ENCODE results near the gene FAF1. TPM values are rescaled to one million over a fixed set of nuclear protein-coding genes. Genes with fewer than 3 reads are reported as not detected.
"Not testable (repeated sequence)": the region's sequence is repeated elsewhere in the genome, so short reads cannot be mapped to it uniquely, and the experiment has no call there.

Gene FAF1
- total RNA-seq, 4 donors from 2014 or later: 25.1 to 74.6 (median 37.2) TPM

DNA sequence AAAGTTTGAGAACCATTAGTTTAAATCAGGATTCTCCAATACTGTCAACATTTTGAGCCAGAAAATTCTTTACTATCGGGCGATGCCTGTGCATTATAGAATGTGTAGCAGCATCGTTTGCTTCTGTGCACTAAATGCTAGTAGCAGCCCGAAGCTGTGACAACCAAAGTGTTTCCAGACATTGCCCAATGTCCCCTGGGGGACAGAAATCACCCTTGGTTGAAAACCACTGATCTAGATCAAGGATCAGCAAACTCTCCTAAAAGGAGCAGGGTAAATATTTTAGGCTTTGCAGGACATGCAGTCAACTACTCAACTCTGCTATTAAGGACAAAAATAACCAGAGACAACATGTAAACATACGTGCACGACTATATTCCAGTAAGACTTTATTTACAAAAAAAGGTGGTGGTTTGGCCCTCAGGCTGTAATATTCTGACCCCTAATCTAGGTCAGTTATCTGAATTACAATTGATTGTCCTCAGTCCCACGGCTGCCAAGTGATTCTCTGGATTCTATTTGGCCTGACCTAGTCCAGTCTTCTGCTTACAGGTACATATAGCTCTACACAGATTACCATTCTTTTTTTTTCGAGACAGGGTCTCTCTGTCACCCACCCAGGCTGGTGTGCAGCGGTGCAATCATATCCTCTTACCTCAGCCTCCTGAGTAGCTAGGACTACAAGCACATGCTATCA, 10.6 kb downstream of the FAF1 start:
- Histone ChIP-seq H3K4me3 (no peak overlapping the region), H3K9me3 (no peaks in the 10 kb centered on the region), H3K27me3 (no peaks in the 10 kb centered on the region), H3K4me1 (peaks cover 0 to 21% (median 4%) of the 10 kb centered on the region in 4 donors), H3K27ac (no peak overlapping the region), H3K36me3 (no peaks in the 10 kb centered on the region)
- WGBS, 2 donors (ENCODE audit: low coverage in 1 of 2): 79 to 88% methylated on average over 5 to 9 of the region's 9 CpGs
- TF ChIP-seq POLR2AphosphoS5 (IDR thresholded peaks at IDR 0.05) (no peak), POLR2A (IDR thresholded peaks at IDR 0.05) (no peak), EP300 (IDR thresholded peaks at IDR 0.05; ENCODE audit: low read depth) (no peak)
- TF ChIP-seq, protein P1, sequence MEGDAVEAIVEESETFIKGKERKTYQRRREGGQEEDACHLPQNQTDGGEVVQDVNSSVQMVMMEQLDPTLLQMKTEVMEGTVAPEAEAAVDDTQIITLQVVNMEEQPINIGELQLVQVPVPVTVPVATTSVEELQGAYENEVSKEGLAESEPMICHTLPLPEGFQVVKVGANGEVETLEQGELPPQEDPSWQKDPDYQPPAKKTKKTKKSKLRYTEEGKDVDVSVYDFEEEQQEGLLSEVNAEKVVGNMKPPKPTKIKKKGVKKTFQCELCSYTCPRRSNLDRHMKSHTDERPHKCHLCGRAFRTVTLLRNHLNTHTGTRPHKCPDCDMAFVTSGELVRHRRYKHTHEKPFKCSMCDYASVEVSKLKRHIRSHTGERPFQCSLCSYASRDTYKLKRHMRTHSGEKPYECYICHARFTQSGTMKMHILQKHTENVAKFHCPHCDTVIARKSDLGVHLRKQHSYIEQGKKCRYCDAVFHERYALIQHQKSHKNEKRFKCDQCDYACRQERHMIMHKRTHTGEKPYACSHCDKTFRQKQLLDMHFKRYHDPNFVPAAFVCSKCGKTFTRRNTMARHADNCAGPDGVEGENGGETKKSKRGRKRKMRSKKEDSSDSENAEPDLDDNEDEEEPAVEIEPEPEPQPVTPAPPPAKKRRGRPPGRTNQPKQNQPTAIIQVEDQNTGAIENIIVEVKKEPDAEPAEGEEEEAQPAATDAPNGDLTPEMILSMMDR (IDR thresholded peaks at IDR 0.05): no peak
- DNase-seq: no peak
- intact Hi-C loops (cut with DNase I; ENCODE audit: low total_unique reads): no loop called here
- in situ Hi-C loops (cut with MboI; ENCODE audit: low pct_ligation_motif_present in 1 of 4, low pct_unique_long_range_greater_than_20kb in 1 of 4, low sequenced_read_pairs in 3 of 4): loop anchor here (25.0 kb wide), 2 partner anchors 88 to 238 kb away; no protein-coding TSS in a partner anchor

DNA sequence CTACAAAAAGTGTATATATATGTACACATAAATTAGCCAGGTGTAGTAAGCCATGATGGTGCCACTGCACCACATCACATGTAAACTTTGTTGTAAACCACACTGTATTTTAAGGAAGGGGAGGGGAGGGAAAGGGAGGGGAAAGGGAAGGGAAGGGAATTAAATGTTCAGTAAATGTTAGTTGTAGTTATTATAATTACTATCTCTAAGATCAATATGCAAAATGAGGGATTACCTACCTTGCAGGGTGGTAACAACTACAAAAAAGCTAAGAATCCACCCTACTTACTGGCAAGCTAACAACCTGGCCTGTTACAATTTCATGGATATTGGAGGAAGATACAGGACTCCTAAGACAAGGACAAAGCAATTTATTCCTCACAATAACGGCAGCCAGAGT, 17.7 kb downstream of the FAF1 start:
- 64 to 93% methylated on average over 1 of the region's 1 CpG for WGBS, 2 donors (ENCODE audit: low coverage in 1 of 2)
- no peak overlapping the region for H3K27ac ChIP-seq
- no peaks in the 10 kb centered on the region for H3K27me3 ChIP-seq
- no peaks in the 10 kb centered on the region for H3K36me3 ChIP-seq
- in situ Hi-C loops (cut with MboI; ENCODE audit: low pct_ligation_motif_present in 1 of 4, low pct_unique_long_range_greater_than_20kb in 1 of 4, low sequenced_read_pairs in 3 of 4): loop anchor here (25.0 kb wide), 2 partner anchors 95 to 245 kb away; no protein-coding TSS in a partner anchor
- intact Hi-C loops (cut with DNase I; ENCODE audit: low total_unique reads): no loop called here
- no peaks in the 10 kb centered on the region for H3K4me1 ChIP-seq
- DNase-seq: no peak
- TF ChIP-seq POLR2A (IDR thresholded peaks at IDR 0.05) (no peak), EP300 (IDR thresholded peaks at IDR 0.05; ENCODE audit: low read depth) (no peak), POLR2AphosphoS5 (IDR thresholded peaks at IDR 0.05) (no peak)
- TF ChIP-seq, protein P1 (IDR thresholded peaks at IDR 0.05): no peak
- no peaks in the 10 kb centered on the region for H3K9me3 ChIP-seq
- no peak overlapping the region for H3K4me3 ChIP-seq

- no peaks in the 10 kb centered on the region for H3K9me3 ChIP-seq
- in situ Hi-C loops (cut with MboI; ENCODE audit: low pct_ligation_motif_present in 1 of 4, low pct_unique_long_range_greater_than_20kb in 1 of 4, low sequenced_read_pairs in 3 of 4) (loop anchor here (25.0 kb wide), 2 partner anchors 97 to 247 kb away; no protein-coding TSS in a partner anchor), intact Hi-C loops (cut with DNase I; ENCODE audit: low total_unique reads) (no loop called here)
- H3K27me3 ChIP-seq: no peaks in the 10 kb centered on the region
- H3K4me1 ChIP-seq: peaks cover 0 to 5% (median 0%) of the 10 kb centered on the region in 4 donors
- 90 to 91% methylated on average over 3 of the region's 3 CpGs for WGBS, 2 donors (ENCODE audit: low coverage in 1 of 2)
- DNase-seq: no peak
- TF ChIP-seq EP300 (IDR thresholded peaks at IDR 0.05; ENCODE audit: low read depth): no peak
- no peaks in the 10 kb centered on the region for H3K36me3 ChIP-seq
- H3K27ac ChIP-seq: no peak overlapping the region
- H3K4me3 ChIP-seq: no peak overlapping the region
These were observed 19.8 kb downstream of the FAF1 start for GRCh38 chr1:50940291-50940690.

DNA sequence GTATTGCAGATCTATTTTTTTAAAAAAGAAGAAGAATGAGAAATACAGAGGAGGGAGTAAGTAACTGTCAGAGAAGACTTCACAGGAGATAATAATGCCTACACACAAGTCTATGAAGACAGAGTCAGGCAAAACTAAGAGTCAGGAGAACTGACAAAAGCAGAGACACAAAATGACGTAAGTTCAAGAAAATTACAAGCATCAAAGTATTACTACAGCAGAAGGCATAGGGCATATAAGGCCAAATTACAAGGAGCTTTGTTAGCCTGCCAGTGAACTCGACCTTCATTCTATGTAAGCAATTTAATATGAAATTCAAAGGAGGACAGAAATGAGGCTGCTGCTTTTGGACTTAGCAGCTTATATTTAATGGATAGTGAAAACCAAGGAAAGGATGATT, 23.7 kb downstream of the FAF1 start:
- in situ Hi-C loops (cut with MboI; ENCODE audit: low pct_ligation_motif_present in 1 of 4, low pct_unique_long_range_greater_than_20kb in 1 of 4, low sequenced_read_pairs in 3 of 4): loop anchor here (25.0 kb wide), 2 partner anchors 101 to 251 kb away; no protein-coding TSS in a partner anchor
- Histone ChIP-seq H3K4me1 (peaks cover 0 to 5% (median 2%) of the 10 kb centered on the region in 4 donors), H3K4me3 (no peak overlapping the region), H3K36me3 (no peaks in the 10 kb centered on the region), H3K9me3 (no peaks in the 10 kb centered on the region), H3K27ac (no peak overlapping the region), H3K27me3 (no peaks in the 10 kb centered on the region)
- intact Hi-C loops (cut with DNase I; ENCODE audit: low total_unique reads): no loop called here
- 67 to 71% methylated on average over 2 of the region's 2 CpGs for WGBS, 2 donors (ENCODE audit: low coverage in 1 of 2)
- TF ChIP-seq POLR2AphosphoS5 (IDR thresholded peaks at IDR 0.05) (no peak), POLR2A (IDR thresholded peaks at IDR 0.05) (no peak), EP300 (IDR thresholded peaks at IDR 0.05; ENCODE audit: low read depth) (no peak)
- TF ChIP-seq, protein P1 (IDR thresholded peaks at IDR 0.05): no peak
- no peak for DNase-seq

DNA sequence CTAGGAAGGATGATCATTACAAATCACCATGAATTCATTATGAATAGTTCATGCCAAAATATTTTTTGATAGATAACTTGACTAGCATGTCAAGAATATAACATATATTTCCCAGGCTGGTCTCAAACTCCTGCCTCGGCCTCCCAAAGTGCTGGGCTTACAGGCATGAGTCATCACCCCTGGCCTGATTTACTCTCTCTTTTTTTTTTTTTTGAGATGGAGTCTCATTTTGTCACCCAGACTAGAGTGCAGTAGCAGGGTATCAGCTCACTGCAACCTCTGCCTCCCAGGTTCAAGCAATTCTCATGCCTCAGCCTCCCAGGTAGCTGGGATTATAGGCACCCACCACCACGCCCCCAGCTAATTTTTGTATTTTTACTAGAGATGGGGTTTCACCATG, 24.8 kb downstream of the FAF1 start:
- DNase-seq; intact Hi-C loops (cut with DNase I; ENCODE audit: low total_unique reads); H3K27ac ChIP-seq; H3K4me1 ChIP-seq; H3K9me3 ChIP-seq; H3K4me3 ChIP-seq; H3K27me3 ChIP-seq; H3K36me3 ChIP-seq: not testable (repeated sequence)
- in situ Hi-C loops (cut with MboI; ENCODE audit: low pct_ligation_motif_present in 1 of 4, low pct_unique_long_range_greater_than_20kb in 1 of 4, low sequenced_read_pairs in 3 of 4): loop anchor here (25.0 kb wide), 2 partner anchors 102 to 252 kb away; no protein-coding TSS in a partner anchor
- 67 to 85% methylated on average over 1 to 2 of the region's 2 CpGs for WGBS, 2 donors (ENCODE audit: low coverage in 1 of 2)

Measured in transverse colon (tissue), 4 donors.